HG03135 (cell line): ENCODE data around the gene TBC1D3L.
"Not testable (repeated sequence)": the region's sequence is repeated elsewhere in the genome, so short reads cannot be mapped to it uniquely, and the experiment has no call there.

Source experiments
- ATAC-seq: cut with Tn5 transposase; IDR thresholded peaks from one replicate; pipeline ENCODE4 v1.9.1; 2021; ENCODE audit warnings: mild to moderate bottlenecking, moderate library complexity; ENCODE audit not compliant: unreplicated experiment

Gene TBC1D3L

DNA sequence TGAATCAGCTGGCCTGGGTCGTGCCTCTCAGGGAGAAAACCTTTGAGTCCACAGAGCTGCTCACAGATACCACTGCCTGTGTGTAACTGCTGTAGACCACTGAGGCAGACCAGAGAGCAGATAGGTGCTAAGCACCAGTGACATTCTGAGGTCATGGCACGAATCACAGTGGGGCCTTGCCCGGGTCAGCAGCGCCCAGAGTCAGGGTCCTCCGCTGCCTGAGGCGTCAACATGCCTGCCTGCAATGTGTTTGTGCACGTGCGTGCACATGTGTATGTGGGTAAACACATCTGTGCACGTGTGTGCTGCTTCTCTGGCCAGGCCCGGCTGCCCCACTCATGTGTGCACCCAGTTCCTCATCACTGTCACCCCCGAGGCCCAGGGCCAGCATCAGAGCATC, at the start of gene TBC1D3L:
Gene TBC1D3L, minus strand, starts transcription at position 101 of the 400 bp plus-strand sequence. CDS start 1,540 bp downstream, outside the sequence.
- not testable (repeated sequence) for ATAC-seq

DNA sequence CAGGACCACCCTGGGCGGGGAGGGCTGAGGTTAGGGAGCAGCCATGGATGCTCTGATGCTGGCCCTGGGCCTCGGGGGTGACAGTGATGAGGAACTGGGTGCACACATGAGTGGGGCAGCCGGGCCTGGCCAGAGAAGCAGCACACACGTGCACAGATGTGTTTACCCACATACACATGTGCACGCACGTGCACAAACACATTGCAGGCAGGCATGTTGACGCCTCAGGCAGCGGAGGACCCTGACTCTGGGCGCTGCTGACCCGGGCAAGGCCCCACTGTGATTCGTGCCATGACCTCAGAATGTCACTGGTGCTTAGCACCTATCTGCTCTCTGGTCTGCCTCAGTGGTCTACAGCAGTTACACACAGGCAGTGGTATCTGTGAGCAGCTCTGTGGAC, 14.8 kb upstream of the TBC1D3L start, which contains the start of gene TBC1D3D:
Gene TBC1D3D, plus strand, starts transcription at position 301 of the 400 bp plus-strand sequence. CDS start 1,585 bp downstream, outside the sequence.
- ATAC-seq, result not testable (repeated sequence)
